ENCODE measurements around the gene KIRREL3.

Gene KIRREL3

DNA sequence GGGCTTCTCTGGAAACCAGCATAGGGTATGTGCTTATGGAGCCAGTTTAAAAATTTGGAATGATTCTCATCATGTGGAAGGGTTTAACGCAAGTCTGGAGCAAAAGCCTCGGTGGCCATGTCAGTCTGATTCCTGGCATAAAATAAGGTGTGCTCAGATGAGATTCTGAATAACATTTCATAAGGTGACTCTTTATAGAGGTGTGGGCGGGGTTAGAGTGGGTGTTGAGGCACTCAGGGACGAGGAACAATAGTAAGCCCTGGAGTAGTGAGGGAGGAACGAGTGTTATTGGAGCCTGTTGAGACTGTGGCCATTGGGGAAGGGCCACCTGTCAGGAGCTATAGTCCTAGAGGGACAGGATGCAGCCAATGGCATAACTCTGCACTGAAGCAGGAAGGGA, 13.0 kb upstream of the KIRREL3 start:
- Mint-ChIP-seq H3K4me3 (no peak overlapping the region), H3K4me1 (no peaks in the 10 kb centered on the region), H3K27ac (no peak overlapping the region), H3K9me3 (no peaks in the 10 kb centered on the region), H3K36me3 (no peaks in the 10 kb centered on the region)
- DNase-seq (ENCODE audit: low spot score in 2 of 2) = no peak
- ATAC-seq = no peak

DNA sequence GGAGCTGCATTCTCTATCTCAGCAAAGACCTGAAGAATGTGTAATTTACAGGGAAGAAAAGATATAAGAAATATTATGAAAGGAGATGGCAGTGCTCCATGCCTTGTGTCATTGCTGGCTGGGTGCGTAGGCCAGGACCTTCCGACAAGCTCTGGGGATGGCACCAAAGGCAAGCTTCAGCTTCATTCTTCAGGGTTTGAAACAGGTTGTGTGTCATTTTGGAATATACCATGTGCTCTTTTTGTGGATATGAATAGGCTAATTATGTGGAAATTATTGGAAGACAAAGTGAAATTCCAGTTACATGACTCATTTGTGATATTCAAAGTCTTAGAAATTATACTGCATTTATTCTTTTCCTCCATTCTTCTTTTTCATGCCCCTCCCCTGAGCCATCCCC, 5.7 kb upstream of the KIRREL3 start:
- no peaks in the 10 kb centered on the region for H3K36me3 Mint-ChIP-seq

DNA sequence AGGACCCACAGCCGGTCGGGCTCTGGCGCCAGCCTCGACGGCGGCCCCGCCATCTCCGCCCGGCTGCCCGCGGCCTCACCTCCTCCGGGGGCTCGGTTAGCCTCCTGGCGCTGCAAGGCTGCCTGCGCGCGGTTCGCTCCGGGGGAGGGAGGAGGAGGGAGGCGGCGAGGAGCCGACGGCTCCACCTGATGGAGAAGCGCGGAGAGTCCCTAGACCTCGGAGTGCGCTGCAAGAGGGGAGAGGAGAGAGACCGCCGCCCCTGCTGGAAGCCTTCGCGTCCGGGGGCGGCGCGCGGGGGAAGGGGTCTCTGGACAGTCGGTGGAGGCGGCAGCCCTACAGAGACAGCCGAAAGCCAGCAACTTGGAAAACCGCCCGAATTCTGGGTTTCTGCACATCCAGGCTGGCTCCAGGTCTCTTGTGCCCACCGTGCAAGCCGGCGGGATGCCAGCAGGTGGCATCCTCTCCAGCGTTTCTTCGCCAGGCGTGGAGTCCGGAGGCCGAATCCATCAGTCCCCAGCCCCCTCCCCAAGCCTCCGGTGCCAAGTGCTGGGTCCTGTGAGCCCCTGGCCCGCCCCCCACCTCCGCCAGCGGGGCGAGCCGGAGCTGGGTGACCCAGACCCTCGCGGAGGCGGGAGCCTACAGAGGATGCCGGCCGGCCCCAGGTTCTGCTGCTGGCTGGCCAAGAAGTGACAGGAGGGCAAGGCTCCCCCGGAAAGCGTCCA, 2.9 kb upstream of the KIRREL3 start:
- Mint-ChIP-seq H3K36me3 (no peaks in the 10 kb centered on the region), H3K4me1 (no peaks in the 10 kb centered on the region), H3K27ac (no peak overlapping the region), H3K4me3 (no peak overlapping the region), H3K9me3 (no peaks in the 10 kb centered on the region)
- ATAC-seq (peak; percentile 33), DNase-seq (ENCODE audit: low spot score in 2 of 2) (no peak)

More for the DNA sequence above, 5.7 kb upstream of the KIRREL3 start:
- no peak for DNase-seq (ENCODE audit: low spot score in 2 of 2)
- no peak overlapping the region for H3K27ac Mint-ChIP-seq
- H3K9me3 Mint-ChIP-seq = no peaks in the 10 kb centered on the region
- no peaks in the 10 kb centered on the region for H3K4me1 Mint-ChIP-seq
- H3K4me3 Mint-ChIP-seq = no peak overlapping the region
- no peak for ATAC-seq

DNA sequence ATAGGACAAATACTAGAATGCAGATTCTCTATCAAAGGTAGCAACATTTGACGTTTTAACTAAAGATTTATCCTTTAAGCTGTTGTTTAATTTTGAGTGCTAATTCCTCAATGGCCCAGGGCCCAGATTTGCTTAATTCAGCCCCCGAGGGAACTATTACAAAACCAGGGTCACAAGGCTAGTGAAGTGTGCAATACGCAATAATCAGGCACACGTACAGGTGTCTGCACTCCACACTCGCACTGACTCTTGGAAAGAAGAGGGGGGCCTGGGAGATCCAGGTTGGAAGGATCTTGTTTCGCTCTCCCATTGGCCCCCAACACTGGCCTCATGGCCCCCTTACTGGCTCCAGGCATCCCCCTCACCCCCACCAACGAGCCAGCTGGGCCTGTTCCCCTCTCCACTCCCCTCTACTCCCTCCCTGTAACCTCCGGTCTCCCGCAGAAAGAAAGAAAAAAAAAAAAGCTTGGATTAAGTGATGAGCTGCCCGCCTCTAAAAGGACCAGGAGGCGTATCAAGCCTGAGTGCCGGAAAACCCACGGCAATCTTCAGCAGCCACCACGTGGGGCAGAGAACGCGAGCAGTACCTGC, 2.2 kb upstream of the KIRREL3 start:
- ATAC-seq (no peak), DNase-seq (ENCODE audit: low spot score in 2 of 2) (no peak)
- Mint-ChIP-seq H3K27ac (no peak overlapping the region), H3K4me1 (no peaks in the 10 kb centered on the region), H3K4me3 (no peak overlapping the region), H3K36me3 (no peaks in the 10 kb centered on the region), H3K9me3 (no peaks in the 10 kb centered on the region)

- Mint-ChIP-seq H3K4me3 (no peak overlapping the region), H3K27ac (no peak overlapping the region), H3K4me1 (no peaks in the 10 kb centered on the region), H3K36me3 (no peaks in the 10 kb centered on the region), H3K9me3 (no peaks in the 10 kb centered on the region)
- ATAC-seq (no peak), DNase-seq (ENCODE audit: low spot score in 2 of 2) (no peak)
These were observed 411 bp upstream of the KIRREL3 start for GRCh38 chr11:127000981-127001380.

- no peaks in the 10 kb centered on the region for H3K4me1 Mint-ChIP-seq
- H3K4me3 Mint-ChIP-seq = no peak overlapping the region
- no peaks in the 10 kb centered on the region for H3K9me3 Mint-ChIP-seq
- DNase-seq (ENCODE audit: low spot score in 2 of 2) (no peak), ATAC-seq (no peak)
- no peak overlapping the region for H3K27ac Mint-ChIP-seq
- H3K36me3 Mint-ChIP-seq = no peaks in the 10 kb centered on the region
These were observed 1.2 kb downstream of the KIRREL3 start for GRCh38 chr11:126999366-126999765.

DNA sequence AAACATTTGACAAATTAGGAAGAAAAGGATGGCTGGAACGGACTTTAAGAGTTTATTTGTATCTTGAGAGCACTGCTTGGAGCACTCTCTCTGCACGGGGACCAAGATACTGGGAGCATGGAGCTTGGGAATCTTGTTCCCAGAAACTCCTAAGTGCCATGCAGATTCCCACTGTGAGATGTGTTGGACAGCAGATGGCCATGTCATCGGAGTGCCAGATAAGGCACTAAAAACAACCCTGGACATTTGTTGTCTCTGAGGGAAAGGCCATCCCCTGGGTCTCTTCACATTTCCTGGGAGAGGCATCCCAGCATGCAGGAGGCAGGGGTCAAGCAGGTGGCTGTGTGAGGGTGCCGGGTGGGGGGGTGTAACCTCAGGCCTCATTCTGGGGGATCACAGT, 2.9 kb downstream of the KIRREL3 start:
- no peak for ATAC-seq
- no peaks in the 10 kb centered on the region for H3K9me3 Mint-ChIP-seq
- no peak overlapping the region for H3K4me3 Mint-ChIP-seq
- no peaks in the 10 kb centered on the region for H3K36me3 Mint-ChIP-seq
- H3K27ac Mint-ChIP-seq = no peak overlapping the region
- no peak for DNase-seq (ENCODE audit: low spot score in 2 of 2)
- H3K4me1 Mint-ChIP-seq = no peaks in the 10 kb centered on the region

DNA sequence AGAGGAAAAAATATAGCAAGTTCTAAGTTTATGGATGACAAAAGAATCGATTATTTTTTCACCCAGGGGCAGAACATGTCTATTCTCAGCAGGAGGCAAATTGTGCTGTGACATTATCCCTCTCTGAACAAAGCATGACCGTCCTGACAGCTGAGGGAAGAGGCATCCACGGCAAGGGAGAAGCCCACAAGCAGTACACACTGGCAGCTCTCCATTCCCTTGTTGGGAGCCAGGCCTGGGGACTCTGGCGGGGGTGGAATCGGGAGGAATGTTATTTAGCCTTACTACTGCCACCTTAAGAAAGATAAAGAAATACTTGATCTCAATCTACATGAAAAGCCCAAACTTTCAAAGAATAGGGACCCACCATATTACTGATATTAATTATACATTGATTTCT, 3.4 kb downstream of the KIRREL3 start:
- Mint-ChIP-seq H3K4me3 (no peak overlapping the region), H3K36me3 (no peaks in the 10 kb centered on the region), H3K27ac (no peak overlapping the region), H3K4me1 (no peaks in the 10 kb centered on the region), H3K9me3 (no peaks in the 10 kb centered on the region)
- ATAC-seq = no peak
- DNase-seq (ENCODE audit: low spot score in 2 of 2) = no peak

- Mint-ChIP-seq H3K4me1 (no peaks in the 10 kb centered on the region), H3K4me3 (no peak overlapping the region), H3K36me3 (no peaks in the 10 kb centered on the region), H3K27ac (no peak overlapping the region), H3K9me3 (no peaks in the 10 kb centered on the region)
- ATAC-seq (no peak), DNase-seq (ENCODE audit: low spot score in 2 of 2) (no peak)
These were observed 4.3 kb downstream of the KIRREL3 start for GRCh38 chr11:126996036-126996804.

- Mint-ChIP-seq H3K27ac (no peak overlapping the region), H3K4me1 (peaks cover 5% of the 10 kb centered on the region), H3K36me3 (no peaks in the 10 kb centered on the region), H3K4me3 (no peak overlapping the region), H3K9me3 (no peaks in the 10 kb centered on the region)
- DNase-seq (ENCODE audit: low spot score in 2 of 2) = no peak
- no peak for ATAC-seq
These were observed 7.0 kb downstream of the KIRREL3 start for GRCh38 chr11:126993599-126993998.

- no peak overlapping the region for H3K27ac Mint-ChIP-seq
- H3K36me3 Mint-ChIP-seq = no peaks in the 10 kb centered on the region
- DNase-seq (ENCODE audit: low spot score in 2 of 2) (no peak), ATAC-seq (no peak)
- H3K4me1 Mint-ChIP-seq = peaks cover 5% of the 10 kb centered on the region
- H3K4me3 Mint-ChIP-seq = no peak overlapping the region
- H3K9me3 Mint-ChIP-seq = no peaks in the 10 kb centered on the region
These were observed 7.8 kb downstream of the KIRREL3 start for GRCh38 chr11:126992804-126993111.

DNA sequence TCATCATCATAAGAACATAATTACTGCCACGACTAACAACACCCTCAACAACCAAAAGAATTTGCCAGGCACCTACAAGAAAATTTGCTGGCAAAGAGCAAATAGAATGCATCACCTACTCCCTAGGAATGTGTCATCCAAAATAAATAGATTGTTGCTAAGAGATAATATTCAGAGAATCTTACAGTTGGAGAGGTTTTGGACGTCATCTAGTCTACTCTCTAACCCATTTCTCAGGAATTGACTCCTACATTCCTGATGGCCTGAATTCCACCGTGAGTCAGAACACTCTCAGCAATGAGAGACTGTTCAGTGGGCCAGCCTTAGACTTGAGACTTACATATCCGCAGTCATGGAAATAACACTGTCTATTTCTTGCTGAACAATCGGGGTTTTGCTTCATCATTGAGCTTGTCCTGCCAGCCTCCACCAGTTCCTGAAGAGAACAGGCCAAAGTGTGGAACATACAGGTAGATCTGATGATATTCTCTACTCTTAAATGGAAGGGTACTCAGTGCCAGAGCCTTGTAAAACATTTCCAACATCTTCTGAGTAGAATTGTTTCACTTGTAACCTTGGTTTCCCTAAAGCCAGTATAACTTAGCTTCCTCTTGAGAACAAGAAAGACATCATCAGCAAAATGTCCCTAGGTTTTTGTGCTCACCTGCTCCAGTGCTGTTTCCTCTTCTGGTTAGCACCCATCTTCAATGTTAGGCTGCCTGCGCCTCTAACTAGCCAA, 8.3 kb downstream of the KIRREL3 start:
- no peak for DNase-seq (ENCODE audit: low spot score in 2 of 2)

GRCh38 chr11:126991596-126991995, 9.0 kb downstream of the KIRREL3 start:
- Mint-ChIP-seq H3K9me3 (no peaks in the 10 kb centered on the region), H3K27ac (no peak overlapping the region), H3K36me3 (no peaks in the 10 kb centered on the region), H3K4me3 (no peak overlapping the region), H3K4me1 (peaks cover 5% of the 10 kb centered on the region)
- DNase-seq (ENCODE audit: low spot score in 2 of 2) (no peak), ATAC-seq (no peak)

More for the DNA sequence above, 8.3 kb downstream of the KIRREL3 start:
- Mint-ChIP-seq H3K4me1 (peaks cover 5% of the 10 kb centered on the region), H3K4me3 (no peak overlapping the region), H3K9me3 (no peaks in the 10 kb centered on the region), H3K36me3 (no peaks in the 10 kb centered on the region), H3K27ac (no peak overlapping the region)
- no peak for ATAC-seq

DNA sequence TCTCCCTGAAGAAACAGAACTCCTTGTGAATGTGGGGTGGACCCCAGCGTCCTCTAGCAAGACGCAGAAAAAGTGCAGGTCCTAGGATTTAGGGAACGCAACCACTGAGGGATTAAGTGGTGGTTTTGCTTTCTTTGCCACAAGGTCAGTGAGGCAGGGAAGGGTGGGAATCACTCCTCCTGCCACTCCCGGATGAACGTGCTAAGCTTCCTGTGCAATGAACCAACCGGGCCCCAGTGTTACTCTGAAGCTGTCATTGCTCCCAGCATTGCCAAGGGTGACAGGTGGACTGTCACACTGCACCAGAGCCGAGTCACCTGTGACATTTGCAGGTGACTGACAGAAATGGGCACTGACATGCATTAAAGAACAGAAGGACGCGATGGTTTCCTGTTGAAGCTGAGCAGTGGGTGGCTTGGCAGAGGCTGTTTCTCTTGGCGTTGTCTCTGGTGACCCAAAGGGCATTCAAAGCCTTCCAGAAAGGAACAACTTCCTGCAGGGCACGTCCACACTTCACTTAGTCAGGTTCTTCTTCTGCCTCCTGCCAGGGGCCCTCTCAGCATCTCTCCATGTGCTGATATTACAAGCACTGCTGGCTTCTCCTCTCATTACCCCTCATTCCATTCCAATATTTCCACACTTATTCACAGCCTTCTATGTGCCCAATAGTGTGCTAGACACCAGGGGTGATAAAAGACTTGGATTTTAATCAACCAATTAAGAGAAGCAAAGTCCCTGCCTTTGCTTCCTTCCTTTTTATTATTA, 9.7 kb downstream of the KIRREL3 start:
- Mint-ChIP-seq H3K27ac (no peak overlapping the region), H3K9me3 (no peaks in the 10 kb centered on the region), H3K36me3 (no peaks in the 10 kb centered on the region), H3K4me3 (no peak overlapping the region), H3K4me1 (peaks cover 5% of the 10 kb centered on the region)
- DNase-seq (ENCODE audit: low spot score in 2 of 2) = no peak
- no peak for ATAC-seq

All from stimulated activated effector memory CD8-positive, alpha-beta T cell treated with anti-CD3 and anti-CD28 coated beads, Interleukin-12 subunit alpha, Interleukin-12 subunit beta, amount 100 ng/mL, for 72 hours (primary cell).